HepG2 (cell line): ENCODE data around the gene FLOT2. TPM values are rescaled to one million over a fixed set of nuclear protein-coding genes. Genes with fewer than 3 reads are reported as not detected.

Experiments
- ATAC-seq: fragments of 200-7000 bp; cut with Tn5 transposase; 3 replicates; pipeline ENCODE4 v1.9.1; 2020; ENCODE audit warnings: mild to moderate bottlenecking, moderate library complexity
- BruUV-seq: library from RNA; stranded (reverse); fragments of 400-500 nt; replicated peaks from 2 replicates; lab custom pipeline; 2021; lab: Mats Ljungman, UMichigan
- CTCF ChIA-PET: fragments of 300-600 bp; formaldehyde crosslinking; extraction: SDS; loops from one replicate; lab custom pipeline; 2021; ENCODE audit warnings: low total read pairs, inconsistent platforms, low intra/inter-chr PET ratio; lab: Yijun Ruan, JAX
- POLR2A ChIA-PET: fragments of 350-600 bp; sonication (Branson Sonifier 250); formaldehyde crosslinking; loops from one replicate; lab custom pipeline; 2020; ENCODE audit warnings: antibody characterized with exemption, inconsistent platforms; lab: Yijun Ruan, JAX
- DNase-seq: peaks from one replicate; pipeline ENCODE4 v3.0.0-alpha.2; 2015; ENCODE audit warnings: low spot score
- FAIRE-seq: peaks from 3 replicates; lab custom pipeline; 2011; peaks lifted over from hg19 to GRCh38; lab: Jason Lieb, UNC
- H2AFZ ChIP-seq: one replicate; pipeline ENCODE4 v1.6.1; 2011; ENCODE audit warnings: low read length, inconsistent platforms
- H3K27ac ChIP-seq: fragments of 300-600 bp; 3 replicates; pipeline ENCODE4 v1.8.0; 2011; ENCODE audit warnings: mixed run types, mild to moderate bottlenecking, mixed read lengths, low read length, inconsistent platforms; ENCODE audit not compliant: insufficient read depth; ENCODE audit errors: extremely low read length
- H3K27me3 ChIP-seq, 2 experiments: fragments of 200-600 bp in 1 of 2; 2 replicates in 1 of 2; 3 replicates in 1 of 2; pipeline versions ENCODE4 v1.6.0 to v1.8.0; 2011; ENCODE audit warnings: low read length in 2 of 2, mild to moderate bottlenecking in 2 of 2, moderate library complexity in 2 of 2, inconsistent platforms in 1 of 2; ENCODE audit not compliant: insufficient read depth in 2 of 2, control insufficient read depth in 1 of 2
- H3K36me3 ChIP-seq, 2 experiments: fragments of 200-600 bp in 1 of 2; replicated peaks in 1 of 2; 2 replicates in 1 of 2; 3 replicates in 1 of 2; pipeline versions ENCODE4 v1.5.1 to v1.8.0; 2011; ENCODE audit warnings: low read length in 2 of 2, inconsistent platforms in 1 of 2; ENCODE audit not compliant: insufficient read depth in 2 of 2, control insufficient read depth in 1 of 2
- H3K4me1 ChIP-seq: 2 replicates; pipeline ENCODE4 v1.5.1; 2012; ENCODE audit warnings: low read length, inconsistent platforms; ENCODE audit not compliant: insufficient read depth
- H3K4me2 ChIP-seq: 2 replicates; pipeline ENCODE4 v1.6.0; 2011; ENCODE audit warnings: low read depth, low read length, inconsistent platforms
- H3K4me3 ChIP-seq, 3 experiments: fragments of 200-600 bp in 1 of 3; sonication (generic), shearing (Covaris generic) in 1 of 3; replicated peaks in 1 of 3; 2 replicates each; pipeline ENCODE4 v1.5.1; 2011 to 2016; ENCODE audit warnings: low read length in 3 of 3, inconsistent platforms in 2 of 3, low read depth in 2 of 3, mild to moderate bottlenecking in 2 of 3, control low read depth in 1 of 3, mixed read lengths in 1 of 3; ENCODE audit not compliant: insufficient read depth in 1 of 3
- H3K79me2 ChIP-seq: one replicate; pipeline ENCODE4 v1.6.1; 2011; ENCODE audit warnings: low read length, inconsistent platforms; ENCODE audit not compliant: insufficient read depth
- H3K9ac ChIP-seq: 2 replicates; pipeline ENCODE4 v1.6.0; 2011; ENCODE audit warnings: mild to moderate bottlenecking, low read depth, low read length, inconsistent platforms; ENCODE audit not compliant: insufficient read depth
- H3K9me3 ChIP-seq: 2 replicates; pipeline ENCODE4 v1.5.1; 2012; ENCODE audit warnings: mild to moderate bottlenecking, low read length
- H4K20me1 ChIP-seq: 2 replicates; pipeline ENCODE4 v1.6.0; 2011; ENCODE audit warnings: inconsistent platforms, mild to moderate bottlenecking, low read length, moderate library complexity; ENCODE audit not compliant: insufficient read depth
- AGO2 ChIP-seq: fragments of 200-400 bp; formaldehyde crosslinking; optimal IDR thresholded peaks from 2 replicates; pipeline ENCODE3; 2017; ENCODE audit warnings: mild to moderate bottlenecking, low read depth, low read length, moderate library complexity
- AKAP8 ChIP-seq: sonication (generic); formaldehyde crosslinking; IDR thresholded peaks from 2 replicates; pipeline ENCODE4 v1.5.1; 2020; ENCODE audit warnings: mild to moderate bottlenecking, missing genetic modification reagents
- CENPT ChIP-seq: sonication (generic); formaldehyde crosslinking; IDR thresholded peaks from 2 replicates; pipeline ENCODE4 v1.8.0; 2022; ENCODE audit warnings: low read depth, mild to moderate bottlenecking, moderate library complexity, missing genetic modification reagents
- GPBP1L1 ChIP-seq: sonication (generic); formaldehyde crosslinking; IDR thresholded peaks from 2 replicates; pipeline ENCODE4 v1.5.0; 2020; ENCODE audit warnings: mild to moderate bottlenecking, missing genetic modification reagents
- MAF1 ChIP-seq: sonication (generic); formaldehyde crosslinking; IDR thresholded peaks from 2 replicates; pipeline ENCODE4 v1.5.0; 2020; ENCODE audit warnings: missing genetic modification reagents, borderline replicate concordance
- MAFF ChIP-seq: IDR thresholded peaks from 2 replicates; pipeline ENCODE4 v1.6.1; 2011; ENCODE audit warnings: low read depth, low read length, improper control_type of control experiment
- MAFG ChIP-seq: sonication (generic); formaldehyde crosslinking; IDR thresholded peaks from 2 replicates; pipeline ENCODE4 v1.5.1; 2020; ENCODE audit warnings: mild to moderate bottlenecking, missing genetic modification reagents
- MAFK ChIP-seq, 2 experiments: IDR thresholded peaks in 1 of 2; conservative IDR thresholded peaks in 1 of 2; 2 replicates each; pipeline ENCODE4 v1.6.1; 2011; ENCODE audit warnings: improper control_type of control experiment in 2 of 2, low read length in 2 of 2
- MED1 ChIP-seq: sonication (generic); formaldehyde crosslinking; IDR thresholded peaks from 2 replicates; pipeline ENCODE4 v1.4.0; 2020; ENCODE audit warnings: missing genetic modification reagents
- PATZ1 ChIP-seq: sonication (generic); formaldehyde crosslinking; IDR thresholded peaks from 2 replicates; pipeline ENCODE4 v1.4.0; 2020; ENCODE audit warnings: missing genetic modification reagents
- PAWR ChIP-seq: sonication (generic); formaldehyde crosslinking; IDR thresholded peaks from 2 replicates; pipeline ENCODE4 v1.4.0; 2020; ENCODE audit warnings: missing genetic modification reagents, mild to moderate bottlenecking, borderline replicate concordance
- SMARCE1 ChIP-seq: fragments of 450-650 bp; IDR thresholded peaks from 2 replicates; pipeline ENCODE4 v1.6.1; 2017; ENCODE audit warnings: borderline replicate concordance
- SNRNP70 ChIP-seq: fragments of 200-400 bp; formaldehyde crosslinking; IDR thresholded peaks from 2 replicates; pipeline ENCODE4 v1.6.1; 2017; ENCODE audit warnings: mild to moderate bottlenecking, low read depth, low read length, moderate library complexity
- TBX2 ChIP-seq: sonication (generic); formaldehyde crosslinking; IDR thresholded peaks from 2 replicates; pipeline ENCODE4 v1.5.0; 2020; ENCODE audit warnings: missing genetic modification reagents, mild to moderate bottlenecking, borderline replicate concordance
- YY1 ChIP-seq: IDR thresholded peaks from 2 replicates; pipeline ENCODE4 v1.6.1; 2011; ENCODE audit warnings: low read length, low read depth, moderate library complexity, mild to moderate bottlenecking; ENCODE audit not compliant: insufficient read depth, insufficient replicate concordance
- ZNF329 ChIP-seq: sonication (generic); formaldehyde crosslinking; IDR thresholded peaks from 2 replicates; pipeline ENCODE4 v1.9.0; 2021; ENCODE audit warnings: low read depth, mild to moderate bottlenecking, missing genetic modification reagents
- ZNF432 ChIP-seq: sonication (generic); formaldehyde crosslinking; IDR thresholded peaks from 2 replicates; pipeline ENCODE4 v1.5.0; 2020; ENCODE audit warnings: missing genetic modification reagents, mild to moderate bottlenecking, borderline replicate concordance
- ZNF879 ChIP-seq: sonication (generic); formaldehyde crosslinking; IDR thresholded peaks from 2 replicates; pipeline ENCODE4 v1.8.1; 2023; ENCODE audit warnings: missing genetic modification reagents
- ZSCAN22 ChIP-seq: sonication (generic); formaldehyde crosslinking; IDR thresholded peaks from 2 replicates; pipeline ENCODE4 v1.4.0; 2020; ENCODE audit warnings: mild to moderate bottlenecking, missing genetic modification reagents
- WGBS: methylation state at CpG from one replicate; pipeline ENCODE4 v1.1.6; 2017; ENCODE audit warnings: low lambda C conversion rate; 5-methylcytosine and 5-hydroxymethylcytosine counted together
- in situ Hi-C: cut with HindIII; loops from 2 replicates; pipeline ENCODE4 v1.10.0; 2017; ENCODE audit warnings: low pct_unique_long_range_greater_than_20kb; ENCODE audit not compliant: extremely low pct_ligation_motif_present
- intact Hi-C: fragments of 100-400 bp; cut with micrococcal nuclease; formaldehyde crosslinking; loops from one replicate; pipeline ENCODE4 v1.10.0; 2022; ENCODE audit not compliant: unreplicated experiment
- polyA plus RNA-seq, 8 experiments: library from polyadenylated mRNA; depleted of rRNA in 3 of 8; stranded (reverse) in 7 of 8; unstranded in 1 of 8; fragments of >200 nt; fragmentation: Illumina TruSeq in 4 of 8; extraction: Trizol in 4 of 8; gene quantifications; 2 replicates each; pipeline versions ENCODE4 v1.2.1 to v1.2.3, GENCODE V29; 2011 to 2016; ENCODE audit warnings: low read depth in 4 of 8, missing spikeins in 1 of 8, mixed read lengths in 1 of 8; ENCODE audit not compliant: insufficient read depth in 1 of 8
- total RNA-seq, 5 experiments: library from RNA; depleted of rRNA; stranded (reverse); fragments of >200 nt; fragmentation: Illumina TruSeq; extraction: Trizol; gene quantifications; 2 replicates each; pipeline ENCODE4 v1.2.3, GENCODE V29; 2016; ENCODE audit warnings: low read depth in 1 of 5
- TF ChIP-seq, protein P1 (sequence below): sonication (generic); formaldehyde crosslinking; IDR thresholded peaks from 2 replicates; pipeline ENCODE4 v1.4.0; 2020; ENCODE audit warnings: missing genetic modification reagents
- TF ChIP-seq, protein P2 (sequence below): sonication (generic); formaldehyde crosslinking; IDR thresholded peaks from 2 replicates; pipeline ENCODE4 v1.8.0; 2022; ENCODE audit warnings: low read depth, missing genetic modification reagents

FLOT2 gene
- total and polyA plus RNA-seq, 2 of the 13 experiments (the other 11 are each of a cell fraction or from before 2014, with no cell fraction given), result 54.3 to 54.5 TPM

DNA sequence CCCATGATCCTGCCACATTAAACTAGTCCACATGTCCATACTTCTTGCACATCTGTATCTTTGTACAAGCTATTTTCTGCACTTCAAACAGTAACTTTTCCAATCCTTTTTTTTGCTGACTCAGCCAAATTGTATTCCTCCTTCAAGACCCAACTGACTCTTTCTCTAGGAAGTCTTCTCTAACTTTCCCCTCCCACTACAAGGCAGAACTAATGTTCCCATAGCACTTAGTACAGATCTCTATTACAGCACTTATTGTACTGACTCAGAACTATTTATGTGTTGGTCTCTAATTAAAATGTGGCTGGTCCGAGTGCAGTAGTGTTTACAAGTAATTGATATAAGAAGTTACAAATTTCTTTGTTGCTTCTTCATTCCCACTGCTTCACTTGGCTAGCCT, 63.1 kb downstream of the FLOT2 start:
- DNase-seq (no peak), ATAC-seq (no peak), FAIRE-seq (no peak)
- Histone ChIP-seq H3K4me2 (no peak overlapping the region), H3K9me3 (no peaks in the 10 kb centered on the region), H3K27me3 (no peaks in the 10 kb centered on the region), H3K9ac (no peak overlapping the region), H3K4me1 (no peaks in the 10 kb centered on the region), H3K27ac (no peak overlapping the region), H4K20me1 (no peaks in the 10 kb centered on the region), H3K4me3 (no peak overlapping the region), H3K36me3 (peaks cover 0 to 2% of the 10 kb centered on the region in 2 experiments; a peak in 1 of 5 replicates), H2AFZ (no peak overlapping the region), H3K79me2 (peaks cover 41% of the 10 kb centered on the region)
- ChIA-PET POLR2A (no interaction called here), CTCF (no interaction called here)
- intact Hi-C loops (no loop called here), in situ Hi-C loops (no loop called here)
- no TSS peak for BruUV-seq
- WGBS, result 97% methylated on average over 1 of the region's 1 CpG
- TF ChIP-seq SMARCE1, result no peak
- TF ChIP-seq PAWR (CRISPR knock-in tag), result no peak
- TF ChIP-seq YY1, result no peak
- TF ChIP-seq AKAP8 (CRISPR knock-in tag), result no peak
- no peak for TF ChIP-seq ZNF879 (CRISPR knock-in tag)
- TF ChIP-seq AGO2, result no peak
- no peak for TF ChIP-seq ZSCAN22 (CRISPR knock-in tag)
- no peak for TF ChIP-seq SNRNP70
- TF ChIP-seq CENPT, result no peak
- TF ChIP-seq, protein P1, sequence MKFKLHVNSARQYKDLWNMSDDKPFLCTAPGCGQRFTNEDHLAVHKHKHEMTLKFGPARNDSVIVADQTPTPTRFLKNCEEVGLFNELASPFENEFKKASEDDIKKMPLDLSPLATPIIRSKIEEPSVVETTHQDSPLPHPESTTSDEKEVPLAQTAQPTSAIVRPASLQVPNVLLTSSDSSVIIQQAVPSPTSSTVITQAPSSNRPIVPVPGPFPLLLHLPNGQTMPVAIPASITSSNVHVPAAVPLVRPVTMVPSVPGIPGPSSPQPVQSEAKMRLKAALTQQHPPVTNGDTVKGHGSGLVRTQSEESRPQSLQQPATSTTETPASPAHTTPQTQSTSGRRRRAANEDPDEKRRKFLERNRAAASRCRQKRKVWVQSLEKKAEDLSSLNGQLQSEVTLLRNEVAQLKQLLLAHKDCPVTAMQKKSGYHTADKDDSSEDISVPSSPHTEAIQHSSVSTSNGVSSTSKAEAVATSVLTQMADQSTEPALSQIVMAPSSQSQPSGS (CRISPR knock-in tag), result no peak
- no peak for TF ChIP-seq TBX2 (CRISPR knock-in tag)
- TF ChIP-seq ZNF432 (CRISPR knock-in tag), result no peak
- no peak for TF ChIP-seq MAF1 (CRISPR knock-in tag)
- no peak for TF ChIP-seq PATZ1 (CRISPR knock-in tag)
- TF ChIP-seq ZNF329 (CRISPR knock-in tag), result no peak
- peak; percentile 100 for TF ChIP-seq MAFF
- TF ChIP-seq MED1 (CRISPR knock-in tag), result no peak
- TF ChIP-seq, protein P2, sequence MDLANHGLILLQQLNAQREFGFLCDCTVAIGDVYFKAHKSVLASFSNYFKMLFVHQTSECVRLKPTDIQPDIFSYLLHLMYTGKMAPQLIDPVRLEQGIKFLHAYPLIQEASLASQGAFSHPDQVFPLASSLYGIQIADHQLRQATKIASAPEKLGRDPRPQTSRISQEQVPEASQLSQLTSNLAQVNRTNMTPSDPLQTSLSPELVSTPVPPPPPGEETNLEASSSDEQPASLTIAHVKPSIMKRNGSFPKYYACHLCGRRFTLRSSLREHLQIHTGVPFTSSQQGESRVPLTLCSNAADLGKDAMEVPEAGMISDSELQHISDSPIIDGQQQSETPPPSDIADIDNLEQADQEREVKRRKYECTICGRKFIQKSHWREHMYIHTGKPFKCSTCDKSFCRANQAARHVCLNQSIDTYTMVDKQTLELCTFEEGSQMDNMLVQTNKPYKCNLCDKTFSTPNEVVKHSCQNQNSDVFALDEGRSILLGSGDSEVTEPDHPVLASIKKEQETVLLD (CRISPR knock-in tag), result no peak
- peak; percentile 61; the same call in 1 of the 2 replicates for TF ChIP-seq MAFG (CRISPR knock-in tag)
- TF ChIP-seq MAFK (conservative IDR thresholded peaks at IDR 0.05 in 1 of 2, IDR thresholded peaks at IDR 0.05 in 1 of 2; ENCODE audit: low read length in 2 of 2), result peak; percentile 99 to 100
- no peak for TF ChIP-seq GPBP1L1
